Neural cell (in vitro differentiated cells): Measurements from ENCODE around the gene TFIP11. TPM values are rescaled to one million over a fixed set of nuclear protein-coding genes. Genes with fewer than 3 reads are reported as not detected.

Experiments used
- H2AFZ ChIP-seq: fragments of 200-600, 300-800 bp; sonication (generic), shearing (Covaris generic); 2 replicates; pipeline ENCODE4 v1.6.0; 2014; ENCODE audit warnings: low read depth, mild to moderate bottlenecking, antibody characterized with exemption, low read length, moderate library complexity
- H3F3A ChIP-seq: fragments of 200-600 bp; shearing (Covaris generic); 2 replicates; pipeline ENCODE4 v1.6.1; 2016; ENCODE audit warnings: mild to moderate bottlenecking, moderate library complexity, mixed read lengths, antibody characterized with exemption, low read length; ENCODE audit not compliant: insufficient read depth, poor library complexity, severe bottlenecking
- H3K27ac ChIP-seq: fragments of 200-600, 300-800 bp; sonication (generic), shearing (Covaris generic); 2 replicates; pipeline ENCODE4 v1.5.1; 2014; ENCODE audit warnings: mild to moderate bottlenecking, low read length, moderate library complexity
- H3K27me3 ChIP-seq: fragments of 300-800, 200-600 bp; sonication (generic), shearing (Covaris generic); 2 replicates; pipeline ENCODE4 v1.6.0; 2014; ENCODE audit warnings: mild to moderate bottlenecking, low read depth, low read length, moderate library complexity; ENCODE audit not compliant: insufficient read depth
- H3K36me3 ChIP-seq: fragments of 300-800, 200-600 bp; sonication (generic), shearing (Covaris generic); 2 replicates; pipeline ENCODE4 v1.5.1; 2014; ENCODE audit warnings: mild to moderate bottlenecking, antibody characterized with exemption, low read length, moderate library complexity; ENCODE audit not compliant: insufficient read depth
- H3K4me2 ChIP-seq: fragments of 300-800, 200-600 bp; sonication (generic), shearing (Covaris generic); 2 replicates; pipeline ENCODE4 v1.6.0; 2014; ENCODE audit warnings: mild to moderate bottlenecking, low read length
- H3K4me3 ChIP-seq: fragments of 300-800, 200-600 bp; sonication (generic), shearing (Covaris generic); 2 replicates; pipeline ENCODE4 v1.5.1; 2014; ENCODE audit warnings: mild to moderate bottlenecking, low read length, moderate library complexity
- H3K79me2 ChIP-seq: fragments of 200-600 bp; shearing (Covaris generic); replicated peaks from 2 replicates; pipeline ENCODE4 v1.6.0; 2014; ENCODE audit warnings: mild to moderate bottlenecking, low read length, moderate library complexity; ENCODE audit not compliant: insufficient read depth
- H3K9ac ChIP-seq: fragments of 300-800, 200-600 bp; sonication (generic), shearing (Covaris generic); 2 replicates; pipeline ENCODE4 v1.6.1; 2016; ENCODE audit warnings: mild to moderate bottlenecking, low read length, mixed read lengths
- H3K9me2 ChIP-seq: fragments of 200-600 bp; shearing (Covaris generic); 2 replicates; pipeline ENCODE4 v1.6.1; 2016; ENCODE audit warnings: mild to moderate bottlenecking, low read length, mixed read lengths; ENCODE audit not compliant: insufficient read depth
- H3K9me3 ChIP-seq: fragments of 200-600, 300-800 bp; sonication (generic), shearing (Covaris generic); 2 replicates; pipeline ENCODE4 v1.6.1; 2016; ENCODE audit warnings: mild to moderate bottlenecking, mixed run types, low read length, moderate library complexity, mixed read lengths
- H4K20me1 ChIP-seq: fragments of 200-600 bp; shearing (Covaris generic); 2 replicates; pipeline ENCODE4 v1.6.1; 2016; ENCODE audit warnings: mild to moderate bottlenecking, mixed run types; ENCODE audit not compliant: insufficient read depth
- EP300 ChIP-seq: fragments of 450-650 bp; conservative IDR thresholded peaks from 2 replicates; pipeline ENCODE4 v1.6.1; 2014; ENCODE audit warnings: antibody characterized with exemption, mild to moderate bottlenecking, moderate library complexity; ENCODE audit not compliant: poor library complexity, severe bottlenecking
- EZH2 ChIP-seq: fragments of 200-600, 300-800 bp; shearing (Covaris generic), sonication (generic); IDR thresholded peaks from 2 replicates; pipeline ENCODE4 v1.6.1; 2014; ENCODE audit warnings: antibody characterized with exemption, low read length, borderline replicate concordance, mild to moderate bottlenecking; ENCODE audit not compliant: insufficient read depth, poor library complexity, severe bottlenecking
- MXI1 ChIP-seq: fragments of 450-650 bp; conservative IDR thresholded peaks from 2 replicates; pipeline ENCODE4 v1.6.1; 2014; ENCODE audit warnings: antibody characterized with exemption, mild to moderate bottlenecking; ENCODE audit not compliant: poor library complexity, severe bottlenecking
- POLR2AphosphoS5 ChIP-seq: IDR thresholded peaks from 2 replicates; pipeline ENCODE4 v1.6.1; 2012
- RAD21 ChIP-seq: fragments of 450-650 bp; conservative IDR thresholded peaks from 2 replicates; pipeline ENCODE4 v1.6.1; 2014; ENCODE audit warnings: antibody characterized with exemption, mild to moderate bottlenecking, moderate library complexity
- SMC3 ChIP-seq: fragments of 450-650 bp; conservative IDR thresholded peaks from 2 replicates; pipeline ENCODE4 v1.6.1; 2014; ENCODE audit warnings: antibody characterized with exemption, mild to moderate bottlenecking, moderate library complexity; ENCODE audit not compliant: poor library complexity
- TAF1 ChIP-seq: IDR thresholded peaks from 2 replicates; pipeline ENCODE4 v1.6.1; 2012; ENCODE audit warnings: low read depth
- polyA plus RNA-seq: library from polyadenylated mRNA; depleted of rRNA; stranded (reverse); fragments of >200 nt; gene quantifications from 2 replicates; pipeline ENCODE4 v1.2.3, GENCODE V29; 2014
- TF ChIP-seq, protein P1 (sequence below): fragments of 450-650 bp; IDR thresholded peaks from 2 replicates; pipeline ENCODE4 v1.5.1; 2014; ENCODE audit warnings: antibody characterized with exemption, mild to moderate bottlenecking, moderate library complexity; ENCODE audit not compliant: poor library complexity, severe bottlenecking
- TF ChIP-seq, protein P2 (sequence below): IDR thresholded peaks from 2 replicates; pipeline ENCODE4 v1.6.1; 2012; ENCODE audit warnings: borderline replicate concordance

The TFIP11 gene
- polyA plus RNA-seq, 1 donor from 2014 or later: 49.8 TPM

DNA sequence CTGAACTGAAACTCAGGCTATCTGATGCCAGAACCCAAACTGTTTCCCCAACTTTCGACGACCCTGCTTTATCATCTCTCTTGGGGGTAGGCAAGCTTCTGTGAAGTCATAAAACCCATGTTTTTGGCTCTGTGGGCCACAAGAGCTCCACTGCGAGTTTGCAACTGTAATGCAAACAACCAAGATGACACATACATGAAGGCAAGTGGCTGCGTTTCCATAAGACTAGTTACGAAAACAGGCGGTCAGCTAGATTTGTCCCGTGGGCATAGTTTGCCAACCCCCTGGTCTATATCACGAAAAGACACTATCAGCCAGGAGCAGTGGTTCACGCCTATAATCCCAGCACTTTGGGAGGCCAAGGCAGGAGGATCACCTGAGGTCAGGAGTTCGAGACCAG is 40.2 kb upstream of the TFIP11 start:
- no peak overlapping the region for H3K9ac ChIP-seq
- H4K20me1 ChIP-seq: no peaks in the 10 kb centered on the region
- no peak overlapping the region for H3K4me2 ChIP-seq
- TF ChIP-seq MXI1: no peak
- TF ChIP-seq EP300: no peak
- TF ChIP-seq RAD21: no peak
- TF ChIP-seq, protein P1, sequence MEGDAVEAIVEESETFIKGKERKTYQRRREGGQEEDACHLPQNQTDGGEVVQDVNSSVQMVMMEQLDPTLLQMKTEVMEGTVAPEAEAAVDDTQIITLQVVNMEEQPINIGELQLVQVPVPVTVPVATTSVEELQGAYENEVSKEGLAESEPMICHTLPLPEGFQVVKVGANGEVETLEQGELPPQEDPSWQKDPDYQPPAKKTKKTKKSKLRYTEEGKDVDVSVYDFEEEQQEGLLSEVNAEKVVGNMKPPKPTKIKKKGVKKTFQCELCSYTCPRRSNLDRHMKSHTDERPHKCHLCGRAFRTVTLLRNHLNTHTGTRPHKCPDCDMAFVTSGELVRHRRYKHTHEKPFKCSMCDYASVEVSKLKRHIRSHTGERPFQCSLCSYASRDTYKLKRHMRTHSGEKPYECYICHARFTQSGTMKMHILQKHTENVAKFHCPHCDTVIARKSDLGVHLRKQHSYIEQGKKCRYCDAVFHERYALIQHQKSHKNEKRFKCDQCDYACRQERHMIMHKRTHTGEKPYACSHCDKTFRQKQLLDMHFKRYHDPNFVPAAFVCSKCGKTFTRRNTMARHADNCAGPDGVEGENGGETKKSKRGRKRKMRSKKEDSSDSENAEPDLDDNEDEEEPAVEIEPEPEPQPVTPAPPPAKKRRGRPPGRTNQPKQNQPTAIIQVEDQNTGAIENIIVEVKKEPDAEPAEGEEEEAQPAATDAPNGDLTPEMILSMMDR: no peak
- no peak for TF ChIP-seq POLR2AphosphoS5
- no peak for TF ChIP-seq TAF1
- TF ChIP-seq, protein P2, sequence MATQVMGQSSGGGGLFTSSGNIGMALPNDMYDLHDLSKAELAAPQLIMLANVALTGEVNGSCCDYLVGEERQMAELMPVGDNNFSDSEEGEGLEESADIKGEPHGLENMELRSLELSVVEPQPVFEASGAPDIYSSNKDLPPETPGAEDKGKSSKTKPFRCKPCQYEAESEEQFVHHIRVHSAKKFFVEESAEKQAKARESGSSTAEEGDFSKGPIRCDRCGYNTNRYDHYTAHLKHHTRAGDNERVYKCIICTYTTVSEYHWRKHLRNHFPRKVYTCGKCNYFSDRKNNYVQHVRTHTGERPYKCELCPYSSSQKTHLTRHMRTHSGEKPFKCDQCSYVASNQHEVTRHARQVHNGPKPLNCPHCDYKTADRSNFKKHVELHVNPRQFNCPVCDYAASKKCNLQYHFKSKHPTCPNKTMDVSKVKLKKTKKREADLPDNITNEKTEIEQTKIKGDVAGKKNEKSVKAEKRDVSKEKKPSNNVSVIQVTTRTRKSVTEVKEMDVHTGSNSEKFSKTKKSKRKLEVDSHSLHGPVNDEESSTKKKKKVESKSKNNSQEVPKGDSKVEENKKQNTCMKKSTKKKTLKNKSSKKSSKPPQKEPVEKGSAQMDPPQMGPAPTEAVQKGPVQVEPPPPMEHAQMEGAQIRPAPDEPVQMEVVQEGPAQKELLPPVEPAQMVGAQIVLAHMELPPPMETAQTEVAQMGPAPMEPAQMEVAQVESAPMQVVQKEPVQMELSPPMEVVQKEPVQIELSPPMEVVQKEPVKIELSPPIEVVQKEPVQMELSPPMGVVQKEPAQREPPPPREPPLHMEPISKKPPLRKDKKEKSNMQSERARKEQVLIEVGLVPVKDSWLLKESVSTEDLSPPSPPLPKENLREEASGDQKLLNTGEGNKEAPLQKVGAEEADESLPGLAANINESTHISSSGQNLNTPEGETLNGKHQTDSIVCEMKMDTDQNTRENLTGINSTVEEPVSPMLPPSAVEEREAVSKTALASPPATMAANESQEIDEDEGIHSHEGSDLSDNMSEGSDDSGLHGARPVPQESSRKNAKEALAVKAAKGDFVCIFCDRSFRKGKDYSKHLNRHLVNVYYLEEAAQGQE: no peak
- no peak for TF ChIP-seq EZH2
- no peaks in the 10 kb centered on the region for H3K9me2 ChIP-seq
- no peak overlapping the region for H3K27ac ChIP-seq
- no peaks in the 10 kb centered on the region for H3K36me3 ChIP-seq
- H3F3A ChIP-seq: no peaks in the 10 kb centered on the region
- H3K9me3 ChIP-seq: no peaks in the 10 kb centered on the region
- H3K4me3 ChIP-seq: no peak overlapping the region
- H3K79me2 ChIP-seq: no peaks in the 10 kb centered on the region
- no peaks in the 10 kb centered on the region for H3K27me3 ChIP-seq
- H2AFZ ChIP-seq: no peak overlapping the region

DNA sequence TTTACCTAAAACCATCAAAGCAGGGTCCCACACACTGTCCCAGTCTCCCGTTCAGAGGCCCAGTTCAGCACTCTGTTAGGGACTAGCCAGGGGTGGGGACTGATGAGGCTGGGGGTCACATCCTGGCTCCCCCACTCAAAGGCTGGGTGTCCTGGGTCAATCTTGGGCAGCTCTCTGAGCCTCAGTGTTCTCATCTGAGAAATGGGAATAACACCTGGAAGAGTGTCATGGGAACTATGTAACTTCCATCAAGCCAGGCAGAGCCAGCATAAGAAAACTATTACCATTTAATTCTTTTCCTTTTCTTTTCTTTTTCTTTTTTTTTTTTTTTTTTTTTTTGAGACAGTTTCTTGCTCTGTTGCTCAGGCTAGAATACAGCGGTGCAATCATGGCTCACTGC is 39.3 kb upstream of the TFIP11 start:
- Histone ChIP-seq H3K9ac (no peak overlapping the region), H3K4me3 (no peak overlapping the region), H3K4me2 (no peak overlapping the region), H3K36me3 (no peaks in the 10 kb centered on the region), H4K20me1 (no peaks in the 10 kb centered on the region), H3K27ac (no peak overlapping the region), H3K9me2 (no peaks in the 10 kb centered on the region), H3F3A (no peaks in the 10 kb centered on the region), H3K79me2 (no peaks in the 10 kb centered on the region), H3K27me3 (no peaks in the 10 kb centered on the region), H3K9me3 (no peaks in the 10 kb centered on the region), H2AFZ (no peak overlapping the region)
- TF ChIP-seq RAD21 (no peak), EZH2 (no peak), MXI1 (no peak), EP300 (no peak), TAF1 (no peak), POLR2AphosphoS5 (no peak), SMC3 (no peak)
- TF ChIP-seq, protein P2: no peak
- TF ChIP-seq, protein P1: no peak
